MV-4-11 (cell line): ENCODE results near the gene PITPNM1.

Source experiments
- DNase-seq: peaks from one replicate; lab custom pipeline; 2025; lab: John Stamatoyannopoulos, UW

The PITPNM1 gene

DNA sequence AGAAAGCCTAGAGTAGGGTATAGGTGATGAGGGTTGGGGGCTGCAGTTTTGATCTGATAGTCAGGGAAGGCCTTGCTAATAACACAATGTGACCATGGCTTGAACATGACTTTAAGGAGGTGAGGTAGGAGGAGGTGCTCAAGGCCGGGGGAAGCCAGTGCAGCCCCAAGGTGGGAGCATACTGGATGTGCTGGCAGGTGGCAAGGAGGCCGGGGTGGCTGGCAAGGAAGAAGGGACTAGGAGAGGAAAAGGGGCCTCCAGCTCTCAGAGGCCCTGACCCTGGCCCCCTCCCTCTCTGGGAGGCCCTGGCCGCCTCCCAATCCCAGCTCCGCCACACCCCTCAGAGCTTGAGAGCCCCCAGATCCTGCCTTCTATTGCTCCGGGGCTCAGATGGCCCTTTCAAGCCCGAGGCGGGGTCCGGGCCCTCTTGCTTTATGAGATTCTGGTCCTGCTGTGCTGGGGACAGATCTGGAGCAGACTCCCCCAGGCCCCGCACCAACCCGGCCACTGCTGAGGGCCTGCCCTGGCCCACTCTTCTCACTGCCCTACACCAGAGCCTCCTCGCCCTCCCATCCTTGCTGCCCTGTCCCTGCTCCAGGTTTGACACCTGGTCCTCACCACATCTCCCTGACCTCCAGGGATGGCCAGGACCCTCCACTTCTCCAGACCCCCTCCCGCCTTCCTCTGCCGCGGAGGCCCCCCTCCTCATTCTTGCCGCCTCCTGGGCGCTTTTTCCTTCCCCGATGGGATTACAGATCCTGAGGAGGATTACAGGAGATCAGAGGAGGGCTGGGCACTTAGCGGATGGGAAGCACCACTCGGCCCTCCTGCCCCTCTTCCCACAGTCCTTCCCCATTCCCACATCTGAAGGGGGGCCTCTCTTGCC is 1.8 kb downstream of the PITPNM1 start:
- DNase-seq = no peak

DNA sequence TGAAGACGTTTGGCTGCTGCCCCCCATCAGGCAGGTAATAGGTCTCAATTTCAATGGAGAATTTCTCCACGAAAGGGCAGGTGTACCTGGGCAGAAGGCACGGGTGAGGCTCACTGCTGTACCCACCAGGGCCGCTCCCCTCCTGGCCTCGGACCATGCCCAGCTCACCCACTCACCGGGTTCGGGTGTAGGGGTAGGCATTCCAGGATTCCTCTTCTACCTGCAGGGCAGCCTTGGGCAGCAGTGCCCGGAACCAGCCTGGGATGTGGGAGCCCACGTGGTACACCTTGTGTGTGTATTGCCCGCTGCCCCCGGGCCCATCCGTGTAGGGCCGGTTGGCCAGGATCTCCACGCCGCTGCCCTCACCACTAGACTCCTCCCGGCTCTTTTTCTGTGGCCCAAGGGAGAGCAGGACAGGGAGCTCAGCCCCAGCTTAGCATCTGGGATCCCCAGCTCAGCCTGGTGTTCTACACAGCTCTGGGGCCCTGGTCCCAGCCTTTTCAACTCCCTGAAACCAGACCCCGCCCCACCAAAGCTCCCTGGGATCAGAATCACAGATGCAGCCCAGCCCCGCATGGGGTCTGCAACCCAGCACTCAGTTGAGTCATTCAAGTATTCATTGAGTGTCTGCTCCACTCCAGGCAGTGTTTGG is 2.7 kb downstream of the PITPNM1 start:
- no peak for DNase-seq

- DNase-seq = no peak
Observed at GRCh38 chr11:67501854-67502253, 3.3 kb downstream of the PITPNM1 start.

DNA sequence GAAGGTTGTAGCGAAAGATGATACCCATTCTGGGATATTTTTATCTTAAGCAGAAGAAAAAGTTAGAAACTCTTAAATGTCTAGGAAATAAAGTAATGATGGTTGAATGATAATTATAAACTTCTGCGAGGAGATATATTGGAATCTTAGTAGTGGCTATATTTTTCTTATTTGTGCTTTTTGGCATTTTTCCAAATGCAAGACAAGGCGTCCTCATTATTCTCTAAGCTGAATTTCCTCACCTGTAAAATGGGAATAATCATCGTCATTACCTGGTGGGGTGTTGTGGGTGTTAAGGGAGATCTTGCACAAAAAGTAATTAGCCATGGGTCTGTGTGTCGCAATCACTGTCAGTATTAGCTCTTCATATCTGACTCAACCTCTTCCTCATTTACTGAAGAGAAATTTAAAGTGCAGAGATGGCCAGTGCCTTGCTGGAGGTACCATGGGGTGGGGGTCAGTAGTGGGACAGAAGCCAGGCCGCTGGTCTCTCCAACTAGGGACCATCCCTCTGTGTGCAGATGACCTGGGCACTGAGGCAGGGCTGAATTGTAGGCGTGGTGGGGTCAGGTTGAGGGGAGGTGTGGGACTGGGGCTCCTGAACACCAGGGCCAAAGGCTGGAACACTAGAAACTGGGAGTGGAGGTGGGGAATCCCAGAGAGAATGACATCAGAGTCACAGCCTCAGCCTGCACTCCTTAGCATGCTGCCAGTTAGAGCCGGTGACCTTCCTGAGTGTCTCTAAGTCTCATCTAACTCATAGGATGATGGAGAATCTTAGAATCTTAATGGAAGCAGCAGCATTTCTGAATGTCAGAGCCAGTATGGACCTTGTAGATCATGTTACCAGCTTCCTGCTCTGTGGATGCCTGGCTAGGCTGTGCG is 4.1 kb downstream of the PITPNM1 start:
- peak; percentile 70 for DNase-seq

DNA sequence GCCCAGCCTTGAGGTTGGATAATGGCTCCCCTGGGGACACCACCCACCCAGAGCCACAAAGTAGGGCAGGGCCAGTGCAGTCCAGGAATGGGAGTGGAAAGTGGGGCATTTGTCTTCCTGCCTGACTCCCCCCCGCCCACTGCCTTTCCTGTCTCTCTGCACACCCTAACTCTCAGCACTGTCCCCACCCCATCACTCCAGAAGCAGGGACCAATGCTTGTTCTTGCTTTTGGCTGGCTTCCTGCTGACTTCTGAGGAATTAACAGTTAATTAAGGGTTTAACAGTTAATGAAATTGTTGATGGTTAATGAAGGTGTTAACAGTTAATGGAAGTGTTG is 4.7 kb downstream of the PITPNM1 start:
- no peak for DNase-seq

DNA sequence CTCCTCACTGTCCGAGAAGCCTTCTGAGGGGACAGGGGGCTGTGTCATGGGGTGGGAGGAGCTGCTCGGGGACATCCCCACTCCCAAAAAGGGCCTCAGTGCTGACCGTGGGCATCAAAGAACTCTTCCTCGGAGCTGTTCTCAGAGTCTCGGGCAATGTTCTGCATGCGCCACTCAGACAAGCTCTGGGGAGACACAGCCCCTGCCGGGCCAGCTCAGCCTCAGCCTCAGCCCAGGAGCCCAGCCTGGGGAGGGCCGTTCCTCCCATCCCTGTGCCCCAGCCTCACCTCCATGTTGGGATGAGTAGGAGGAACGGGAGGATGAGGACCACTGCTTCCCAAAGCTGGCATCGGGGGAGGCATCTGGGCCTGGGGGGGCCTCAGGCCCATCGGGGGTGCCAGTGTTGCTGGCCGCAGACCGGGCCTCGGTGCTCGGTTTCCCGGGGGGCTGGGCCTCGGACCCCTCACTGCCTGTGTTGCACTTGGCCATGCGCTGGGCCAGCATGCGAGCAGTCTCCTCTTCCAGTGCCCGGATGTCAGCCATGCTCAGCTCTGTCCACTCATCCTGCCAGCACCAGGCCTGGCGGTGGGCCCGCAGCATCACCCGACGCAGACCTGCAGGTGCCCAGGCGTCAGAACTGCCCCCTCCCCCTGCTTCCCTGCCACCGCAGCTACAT is 5.2 kb downstream of the PITPNM1 start:
- DNase-seq = no peak

DNA sequence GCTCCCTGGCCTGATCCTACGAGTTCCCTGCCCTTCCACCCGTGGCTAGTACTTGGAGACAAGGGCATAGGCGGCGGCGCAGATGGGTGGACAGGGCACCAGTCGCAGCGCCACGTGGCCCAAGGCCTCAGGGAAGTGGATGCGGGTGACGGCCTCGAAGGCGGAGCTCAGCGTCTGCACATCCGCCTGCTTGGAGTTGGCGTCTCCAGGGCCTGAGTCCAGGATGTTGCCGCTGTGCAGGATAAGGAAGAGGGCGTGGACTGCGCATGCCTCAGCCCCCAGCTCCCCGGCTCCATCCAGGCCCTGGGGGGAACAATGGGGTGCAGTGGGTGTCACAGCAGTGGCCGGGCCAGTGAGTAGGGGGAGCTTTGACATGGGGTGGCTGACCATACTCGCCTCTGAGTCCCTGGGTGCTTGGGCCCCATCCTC is 6.6 kb downstream of the PITPNM1 start:
- DNase-seq = no peak

GRCh38 chr11:67497656-67498291 is 7.4 kb downstream of the PITPNM1 start:
- no peak for DNase-seq

DNA sequence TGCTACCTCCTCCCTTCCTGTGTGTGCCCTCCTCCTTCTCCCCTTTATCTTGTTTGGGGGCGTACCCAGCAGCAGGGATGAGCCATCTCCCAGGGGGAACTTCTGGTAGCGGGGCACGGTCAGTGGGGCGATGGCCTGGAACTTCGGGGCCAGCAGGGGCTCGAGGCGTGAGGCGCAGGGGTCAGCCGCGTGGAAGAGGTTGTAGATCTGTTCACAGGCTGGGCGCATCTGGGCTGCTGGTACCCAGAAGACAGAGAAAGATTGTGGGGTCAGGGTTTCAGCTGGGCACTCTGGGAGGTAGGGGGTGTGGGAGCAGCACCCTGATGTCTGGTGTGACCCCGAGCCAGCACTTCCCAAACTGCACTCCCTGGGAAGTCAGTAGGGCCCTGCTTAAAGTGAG is 9.1 kb downstream of the PITPNM1 start:
- DNase-seq = no peak

- DNase-seq = no peak
Observed at GRCh38 chr11:67495234-67496005, 9.7 kb downstream of the PITPNM1 start.

DNA sequence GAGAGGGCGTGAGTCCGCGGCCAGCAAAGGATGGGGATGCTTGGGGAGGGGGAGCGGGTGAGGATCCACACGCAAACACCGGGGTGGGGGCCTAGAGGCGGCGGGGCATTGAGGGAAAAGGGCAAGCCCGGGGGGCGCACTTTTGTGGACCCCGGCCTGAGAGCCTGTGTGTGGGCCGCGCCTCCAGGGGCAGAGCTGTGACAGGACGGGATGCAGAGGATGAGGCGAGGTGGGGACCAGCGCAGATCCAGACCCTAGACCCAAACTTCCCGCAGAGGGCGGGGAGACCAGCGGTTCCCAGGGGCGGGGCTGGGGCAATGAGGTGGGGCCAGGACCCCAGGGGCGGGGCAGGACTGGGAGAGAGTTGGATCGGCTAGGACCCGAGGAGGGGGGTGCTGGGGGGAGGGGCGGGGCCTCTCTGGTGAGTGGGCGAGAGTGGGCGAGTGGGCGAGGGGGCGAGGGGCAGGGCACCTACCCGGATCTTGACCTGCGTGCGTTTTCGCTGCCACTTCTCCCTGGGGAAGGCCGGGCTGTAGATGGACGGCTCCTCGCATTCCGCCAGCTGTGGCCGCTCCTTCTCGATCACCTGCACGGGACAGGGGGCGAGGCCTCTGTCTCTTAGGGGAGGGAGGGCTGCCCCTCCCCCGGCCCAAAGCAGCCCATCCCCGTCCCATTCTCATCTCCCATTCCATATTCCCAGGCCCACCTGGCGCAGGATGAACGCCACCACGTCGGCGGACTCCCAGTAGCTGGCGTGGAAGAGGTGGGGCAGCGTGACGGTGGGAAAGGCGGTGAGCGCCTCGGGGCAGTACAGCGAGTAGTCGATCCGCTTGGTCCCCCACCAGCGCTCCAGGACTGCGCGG is 10.6 kb downstream of the PITPNM1 start:
- no peak for DNase-seq

- no peak for DNase-seq
Observed at GRCh38 chr11:67493548-67494370, 11.4 kb downstream of the PITPNM1 start.

DNA sequence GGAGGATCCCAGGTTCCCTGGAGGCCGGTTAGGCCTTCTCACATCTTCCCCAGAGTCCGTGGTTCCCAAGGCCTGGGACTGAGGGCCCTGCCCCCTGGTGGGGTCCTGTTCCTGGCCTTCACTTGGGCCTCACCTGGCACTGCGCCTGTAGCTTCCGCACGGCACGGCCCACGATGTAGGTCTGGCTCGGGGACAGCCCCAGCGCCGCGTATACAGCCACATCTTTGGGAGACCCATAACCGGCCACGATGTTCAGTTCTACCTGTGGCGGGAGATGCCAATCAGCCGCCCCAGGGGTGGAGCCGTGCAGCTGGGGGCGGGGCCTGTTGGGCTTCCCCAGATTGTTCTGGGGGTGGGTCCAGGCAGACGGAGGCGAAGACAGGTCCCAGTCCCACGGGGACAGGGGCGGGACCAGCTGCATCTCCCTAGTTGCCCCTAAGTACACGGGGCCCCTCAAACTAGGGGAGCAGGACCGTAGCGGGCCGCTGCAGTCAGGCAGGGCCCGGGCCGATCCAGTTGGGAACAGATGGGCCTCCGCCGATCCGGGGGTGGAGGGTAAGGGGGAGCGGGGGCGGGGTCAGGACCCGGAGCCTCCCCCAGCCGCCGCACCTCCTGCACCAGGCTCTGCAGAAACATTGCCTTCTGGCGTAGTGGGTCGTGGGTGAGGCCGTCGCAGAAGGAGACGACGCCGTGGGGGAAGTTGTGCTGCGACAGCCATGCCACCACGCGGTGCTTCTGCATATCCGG is 12.2 kb downstream of the PITPNM1 start:
- no peak for DNase-seq

DNA sequence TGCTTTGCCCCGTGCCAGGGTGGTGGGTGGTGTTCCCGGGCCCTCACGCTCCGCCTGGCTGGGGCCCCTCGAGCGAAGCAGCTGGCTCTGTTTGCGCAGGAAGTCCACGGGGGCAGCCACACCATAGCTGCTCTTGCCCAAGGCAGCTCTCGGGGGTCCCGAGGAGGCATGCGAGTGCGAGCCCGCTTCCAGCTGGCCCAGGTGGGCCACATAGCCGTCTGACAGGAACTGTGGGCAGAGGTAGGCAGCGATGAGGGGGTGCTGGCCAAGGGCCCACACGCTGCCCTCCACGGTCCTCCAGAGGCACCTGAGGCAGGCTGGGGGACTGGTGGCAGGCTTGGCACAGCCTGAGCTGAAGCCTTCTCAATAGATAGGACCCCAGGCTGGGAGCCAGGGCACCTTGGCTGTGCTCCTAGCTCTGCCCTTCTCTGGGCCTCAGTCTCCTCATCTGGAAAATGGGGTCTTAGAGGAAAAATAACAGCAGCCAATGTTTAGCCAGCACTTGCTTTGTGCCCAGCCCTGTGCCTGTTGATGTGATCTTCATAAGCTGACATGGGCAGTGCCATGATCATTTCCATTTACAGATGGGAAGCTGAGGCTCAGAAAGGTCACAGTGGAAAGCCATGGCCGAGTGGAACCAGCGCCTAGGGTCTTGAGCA is 13.0 kb downstream of the PITPNM1 start:
- DNase-seq = no peak

DNA sequence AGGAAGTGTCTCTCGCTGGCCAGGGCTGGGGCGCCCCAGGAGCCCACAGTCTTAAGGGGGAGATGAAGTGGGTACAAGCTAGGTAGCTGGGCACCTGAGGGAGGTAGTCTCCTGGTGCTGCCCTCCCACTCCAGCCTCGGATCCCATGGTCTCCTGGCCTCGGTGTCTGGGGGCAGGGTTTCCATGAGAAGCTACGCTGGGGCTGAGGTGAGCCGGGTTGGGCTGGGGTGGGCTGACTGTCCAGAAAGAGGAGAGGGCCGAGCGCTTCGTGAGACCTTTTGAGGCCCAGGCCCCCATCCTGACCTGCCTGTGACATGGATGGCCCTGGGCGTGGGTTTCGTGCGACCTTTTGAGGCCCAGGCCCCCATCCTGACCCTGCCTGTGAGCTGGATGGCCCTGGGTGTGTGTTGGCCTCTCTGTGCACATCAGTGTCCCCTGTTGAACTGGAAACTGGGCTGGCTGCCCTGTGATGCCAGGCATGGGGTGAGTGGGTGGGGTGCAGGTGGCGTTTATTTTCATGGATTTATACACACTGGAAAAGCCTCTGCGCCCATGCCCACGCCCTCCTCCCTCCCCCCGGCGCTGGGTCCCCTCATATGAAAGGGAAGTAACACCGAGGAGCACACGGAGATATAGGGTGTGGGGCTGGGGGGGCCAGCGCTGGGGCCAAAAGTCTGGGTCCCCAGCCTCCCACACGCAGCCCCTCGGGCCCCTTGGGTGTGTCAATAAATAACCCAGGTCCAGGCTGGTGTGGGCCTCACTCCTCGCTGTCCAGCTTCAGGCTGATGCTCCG is 13.7 kb downstream of the PITPNM1 start:
- no peak for DNase-seq

- no peak for DNase-seq
Observed at GRCh38 chr11:67490727-67491065, 14.5 kb downstream of the PITPNM1 start.
